Measurements from ENCODE around the gene PRLH.

The PRLH gene

DNA sequence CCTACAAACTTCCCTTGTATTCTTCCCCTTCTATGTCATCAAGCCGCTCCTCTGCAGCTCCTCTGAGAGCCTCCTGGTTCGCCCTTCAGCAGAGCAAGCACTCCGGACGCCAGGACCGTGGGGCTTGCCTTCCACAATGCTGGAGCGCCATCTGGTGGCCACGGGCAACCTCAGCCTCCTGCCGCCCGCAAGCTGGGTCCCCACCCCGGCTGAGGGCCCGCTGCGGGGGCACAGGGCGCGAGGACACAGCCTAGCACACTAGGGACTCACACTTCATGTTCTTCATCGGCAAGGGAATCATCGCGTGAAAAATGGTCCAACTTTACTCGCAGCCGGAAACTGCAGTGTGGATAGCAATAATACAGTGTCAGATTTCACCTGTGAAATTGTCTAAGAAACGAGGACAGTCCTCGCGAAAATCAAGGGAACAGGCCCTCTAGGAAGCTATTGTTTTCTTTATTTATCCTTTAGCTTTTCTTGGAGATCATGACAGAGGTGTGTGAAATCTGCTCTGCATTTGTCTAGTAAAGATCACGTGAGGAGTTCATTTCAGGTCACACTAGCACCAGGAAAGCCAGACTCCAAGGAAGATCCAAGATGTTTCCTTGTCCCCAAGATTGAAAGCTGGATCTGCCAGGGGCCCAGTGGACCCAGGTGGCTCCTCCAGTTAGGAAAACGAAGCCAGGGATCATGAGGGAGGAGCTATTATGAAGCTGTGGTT, 5.8 kb downstream of the PRLH start:
- no peaks in the 10 kb centered on the region for H3K4me1 ChIP-seq (ENCODE audit: control insufficient read depth, insufficient read depth, low read length)
- H3K27me3 ChIP-seq (ENCODE audit: control insufficient read depth, insufficient read depth, low read length) = no peaks in the 10 kb centered on the region
- no peak overlapping the region for H3K9ac ChIP-seq (ENCODE audit: low read length)
- H3K4me3 ChIP-seq (ENCODE audit: low read length) = peak overlapping the region; percentile 34
- no peak overlapping the region for H3K27ac ChIP-seq (ENCODE audit: low read depth, low read length)
- no peaks in the 10 kb centered on the region for H3K36me3 ChIP-seq (ENCODE audit: control insufficient read depth, insufficient read depth, low read length)

DNA sequence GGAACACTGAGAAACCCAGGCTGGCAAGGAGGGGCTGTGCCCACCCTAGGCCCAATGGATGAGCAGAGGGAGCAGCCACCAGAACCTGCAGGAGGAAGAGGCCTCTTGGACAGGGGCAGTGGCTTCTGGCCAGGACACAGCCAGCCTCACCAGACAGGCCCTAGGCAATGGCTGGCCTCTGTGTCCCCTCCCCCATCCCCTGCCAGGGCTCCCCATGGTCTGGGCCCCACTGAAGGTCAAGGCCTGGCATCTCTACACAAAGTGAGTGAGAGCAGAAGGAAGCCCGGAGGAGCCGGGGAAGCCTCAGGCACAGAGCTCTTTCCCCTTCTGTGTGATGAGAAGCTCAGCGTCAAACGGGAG, 6.3 kb downstream of the PRLH start:
- no peak overlapping the region for H3K9ac ChIP-seq (ENCODE audit: low read length)
- H3K4me1 ChIP-seq (ENCODE audit: control insufficient read depth, insufficient read depth, low read length) = no peaks in the 10 kb centered on the region
- no peak overlapping the region for H3K4me3 ChIP-seq (ENCODE audit: low read length)
- H3K27me3 ChIP-seq (ENCODE audit: control insufficient read depth, insufficient read depth, low read length) = no peaks in the 10 kb centered on the region
- no peaks in the 10 kb centered on the region for H3K36me3 ChIP-seq (ENCODE audit: control insufficient read depth, insufficient read depth, low read length)
- H3K27ac ChIP-seq (ENCODE audit: low read depth, low read length) = no peak overlapping the region

DNA sequence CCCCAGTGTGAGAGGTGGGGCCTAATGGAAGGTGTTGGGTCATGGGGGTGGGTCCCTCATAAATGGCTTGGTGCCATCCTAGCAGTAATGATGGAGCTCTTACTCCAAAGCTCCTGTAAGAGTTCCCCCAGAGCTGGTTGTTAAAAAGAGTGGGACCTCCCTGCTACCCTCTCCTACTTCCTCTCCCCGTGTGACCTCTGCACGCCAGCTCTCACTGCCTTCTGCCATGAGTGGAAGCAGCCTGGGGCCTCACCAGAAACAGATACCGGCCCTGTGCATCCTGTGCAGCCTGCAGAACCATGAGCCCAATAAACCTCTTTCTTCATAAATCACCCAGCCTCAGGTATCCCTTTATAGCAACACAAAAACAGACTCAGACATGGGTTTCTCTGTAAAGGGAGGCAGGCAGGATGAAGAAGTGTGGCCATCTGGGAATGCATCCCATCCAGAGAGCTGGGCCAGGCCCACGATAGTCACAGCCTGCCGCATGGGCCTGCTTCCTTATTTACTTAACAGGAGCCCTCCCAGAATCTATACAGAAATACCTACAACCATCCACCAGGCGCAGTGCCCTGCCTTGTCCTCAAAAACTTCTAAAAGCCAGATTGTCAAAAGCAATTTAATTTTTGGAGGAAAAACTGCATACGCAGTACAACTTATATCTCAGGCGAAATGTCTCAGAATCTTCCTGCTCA, 7.5 kb downstream of the PRLH start:
- Histone ChIP-seq H3K27ac (ENCODE audit: low read depth, low read length) (no peak overlapping the region), H3K9ac (ENCODE audit: low read length) (no peak overlapping the region)

DNA sequence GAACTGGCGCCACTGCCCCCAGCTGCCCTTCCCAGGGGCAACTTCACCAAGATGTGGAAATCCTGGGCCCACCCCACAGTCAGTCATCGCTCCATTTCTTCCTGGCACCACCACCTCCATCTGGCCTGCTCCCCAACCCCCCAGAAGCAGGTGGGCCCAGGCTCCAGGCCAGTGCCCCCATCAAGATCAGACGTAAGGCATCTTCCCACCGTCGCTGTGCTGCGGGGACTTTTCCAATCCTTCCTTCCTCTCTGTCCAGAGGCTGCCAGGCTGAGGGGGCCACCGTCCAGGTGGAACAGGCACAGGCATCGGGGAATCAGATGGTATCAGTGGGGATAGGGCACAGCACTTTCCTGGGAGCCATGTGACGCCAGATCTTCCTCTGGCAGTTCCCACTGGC, 8.1 kb downstream of the PRLH start:
- no peak overlapping the region for H3K4me3 ChIP-seq (ENCODE audit: low read length)
- H3K9ac ChIP-seq (ENCODE audit: low read length) = no peak overlapping the region
- no peak overlapping the region for H3K27ac ChIP-seq (ENCODE audit: low read depth, low read length)
- no peaks in the 10 kb centered on the region for H3K36me3 ChIP-seq (ENCODE audit: control insufficient read depth, insufficient read depth, low read length)
- no peaks in the 10 kb centered on the region for H3K4me1 ChIP-seq (ENCODE audit: control insufficient read depth, insufficient read depth, low read length)
- no peaks in the 10 kb centered on the region for H3K27me3 ChIP-seq (ENCODE audit: control insufficient read depth, insufficient read depth, low read length)

More for the DNA sequence above, 7.5 kb downstream of the PRLH start:
- Histone ChIP-seq H3K4me1 (ENCODE audit: control insufficient read depth, insufficient read depth, low read length) (no peaks in the 10 kb centered on the region), H3K27me3 (ENCODE audit: control insufficient read depth, insufficient read depth, low read length) (no peaks in the 10 kb centered on the region), H3K4me3 (ENCODE audit: low read length) (no peak overlapping the region), H3K36me3 (ENCODE audit: control insufficient read depth, insufficient read depth, low read length) (no peaks in the 10 kb centered on the region)

DNA sequence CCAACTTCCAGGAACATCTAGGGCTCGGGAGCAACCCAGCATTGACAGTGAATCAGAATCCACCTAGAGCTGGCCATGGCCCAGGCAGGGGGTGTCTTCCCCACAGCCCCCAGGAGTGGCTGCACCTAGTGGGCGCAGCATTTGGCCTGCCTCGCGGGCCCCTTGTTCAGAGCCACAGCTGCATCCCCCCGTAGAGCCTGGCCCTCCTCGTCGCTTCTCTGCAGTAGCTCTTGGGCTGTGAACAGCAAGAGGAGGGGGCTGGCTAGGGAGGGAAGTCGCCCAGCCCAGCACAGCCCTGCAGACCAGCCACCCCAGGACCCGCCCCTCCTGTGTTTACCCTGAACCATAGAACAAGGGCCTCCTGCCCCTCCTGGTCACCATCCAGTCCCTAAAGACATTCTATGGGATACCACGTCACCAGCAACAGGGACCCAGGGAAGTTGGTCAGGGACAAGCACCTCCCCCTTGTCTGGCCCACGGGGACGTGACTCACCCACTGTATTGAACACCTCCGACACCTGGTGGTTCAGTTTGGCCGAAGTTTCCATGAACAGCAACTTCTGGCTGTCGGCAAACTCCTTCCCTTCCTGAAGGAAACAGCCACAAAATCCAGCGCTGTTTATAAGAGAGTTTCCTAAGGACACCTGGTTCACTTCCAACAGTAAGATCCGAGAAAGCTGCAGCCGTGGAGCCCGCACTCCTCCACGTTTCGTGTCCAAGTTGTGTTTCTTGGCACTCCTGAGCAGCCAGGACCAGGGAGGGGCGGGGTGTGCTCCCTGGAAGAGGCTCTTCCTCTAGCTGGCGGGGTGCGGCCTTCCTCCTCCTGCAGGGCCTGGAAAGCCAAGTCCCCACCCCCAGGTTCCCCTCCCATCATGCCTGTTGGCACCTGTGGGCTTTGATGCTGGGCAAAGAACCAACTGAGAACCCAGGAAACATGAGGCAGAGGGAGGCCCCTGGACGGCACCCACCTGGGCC, 8.8 kb downstream of the PRLH start:
- Histone ChIP-seq H3K4me3 (ENCODE audit: low read length) (no peak overlapping the region), H3K9ac (ENCODE audit: low read length) (no peak overlapping the region), H3K36me3 (ENCODE audit: control insufficient read depth, insufficient read depth, low read length) (no peaks in the 10 kb centered on the region), H3K27me3 (ENCODE audit: control insufficient read depth, insufficient read depth, low read length) (no peaks in the 10 kb centered on the region), H3K4me1 (ENCODE audit: control insufficient read depth, insufficient read depth, low read length) (no peaks in the 10 kb centered on the region), H3K27ac (ENCODE audit: low read depth, low read length) (peak overlapping the region; percentile 20)

DNA sequence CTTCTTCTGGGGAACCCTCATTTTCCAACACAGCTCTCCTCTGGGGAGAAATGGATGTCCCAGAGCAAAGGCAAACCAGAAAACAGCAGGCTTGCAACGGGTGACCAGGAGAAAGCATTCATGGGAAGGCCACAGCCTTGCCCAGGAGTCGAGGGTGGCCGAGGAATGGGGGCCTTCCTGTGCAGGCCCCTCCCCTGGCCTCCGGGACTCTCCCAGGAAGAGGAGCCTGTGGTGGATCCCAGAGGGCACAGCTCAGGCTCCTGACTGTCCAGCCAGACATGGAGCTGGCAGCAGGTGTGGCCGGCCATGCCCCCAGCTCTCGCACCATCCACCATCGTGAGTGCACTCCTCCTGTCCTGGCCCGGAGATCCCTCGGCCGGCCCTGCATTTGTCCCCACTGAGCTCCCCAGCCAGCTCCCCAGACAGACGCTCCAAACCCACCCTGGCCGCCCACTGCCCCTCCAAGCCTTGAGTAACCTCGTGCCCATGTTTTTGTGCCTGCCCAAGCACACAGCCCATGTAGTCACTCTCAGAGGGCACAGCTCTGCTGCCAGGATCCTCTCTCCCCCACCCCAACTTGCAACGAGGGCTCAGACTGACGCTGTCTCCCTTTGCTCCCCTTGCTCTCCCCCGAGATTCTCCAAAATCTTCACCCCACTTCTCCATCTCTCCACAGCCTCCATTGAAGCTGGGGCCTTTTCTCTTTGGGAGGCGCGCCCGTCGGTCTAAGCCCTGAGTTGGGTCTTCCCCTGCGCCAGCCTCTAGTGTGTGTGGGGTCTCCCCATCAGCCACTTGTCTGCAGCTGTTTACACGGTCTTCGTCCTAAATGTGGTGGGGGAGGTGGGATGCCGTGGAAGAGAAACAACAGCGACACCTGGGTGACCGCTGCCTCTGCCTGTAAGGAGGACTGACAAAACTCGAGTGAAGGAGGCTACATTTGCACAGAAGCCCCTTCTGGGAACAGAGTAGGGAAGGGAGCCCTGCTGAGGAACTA, 9.8 kb downstream of the PRLH start:
- Histone ChIP-seq H3K27ac (ENCODE audit: low read depth, low read length) (no peak overlapping the region), H3K27me3 (ENCODE audit: control insufficient read depth, insufficient read depth, low read length) (no peaks in the 10 kb centered on the region), H3K36me3 (ENCODE audit: control insufficient read depth, insufficient read depth, low read length) (no peaks in the 10 kb centered on the region)

DNA sequence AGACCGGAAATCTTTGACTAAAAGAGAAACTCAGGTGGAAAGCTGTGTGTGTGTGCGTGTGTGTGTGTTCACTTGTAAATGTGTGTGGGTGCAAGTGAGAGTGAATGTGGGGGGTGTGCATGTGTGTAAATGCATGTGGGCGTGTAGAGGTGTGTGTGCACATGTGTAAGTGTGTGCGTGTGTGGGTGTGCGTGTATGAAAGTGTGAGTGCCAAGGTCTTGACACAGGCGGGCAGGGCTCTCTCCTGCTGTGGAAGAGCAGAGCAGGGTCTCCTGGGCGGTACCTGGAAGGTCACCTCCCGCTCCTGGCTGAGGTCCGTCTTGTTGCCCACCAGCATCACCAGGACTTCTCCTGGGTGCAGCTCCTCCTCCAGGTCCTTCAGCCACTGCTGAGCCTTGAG, 10.6 kb downstream of the PRLH start:
- Histone ChIP-seq H3K9ac (ENCODE audit: low read length) (no peak overlapping the region), H3K4me1 (ENCODE audit: control insufficient read depth, insufficient read depth, low read length) (peaks cover 4% of the 10 kb centered on the region), H3K27ac (ENCODE audit: low read depth, low read length) (no peak overlapping the region), H3K36me3 (ENCODE audit: control insufficient read depth, insufficient read depth, low read length) (no peaks in the 10 kb centered on the region), H3K4me3 (ENCODE audit: low read length) (no peak overlapping the region), H3K27me3 (ENCODE audit: control insufficient read depth, insufficient read depth, low read length) (no peaks in the 10 kb centered on the region)

More for the DNA sequence above, 9.8 kb downstream of the PRLH start:
- Histone ChIP-seq H3K4me3 (ENCODE audit: low read length) (no peak overlapping the region), H3K4me1 (ENCODE audit: control insufficient read depth, insufficient read depth, low read length) (no peaks in the 10 kb centered on the region), H3K9ac (ENCODE audit: low read length) (no peak overlapping the region)

DNA sequence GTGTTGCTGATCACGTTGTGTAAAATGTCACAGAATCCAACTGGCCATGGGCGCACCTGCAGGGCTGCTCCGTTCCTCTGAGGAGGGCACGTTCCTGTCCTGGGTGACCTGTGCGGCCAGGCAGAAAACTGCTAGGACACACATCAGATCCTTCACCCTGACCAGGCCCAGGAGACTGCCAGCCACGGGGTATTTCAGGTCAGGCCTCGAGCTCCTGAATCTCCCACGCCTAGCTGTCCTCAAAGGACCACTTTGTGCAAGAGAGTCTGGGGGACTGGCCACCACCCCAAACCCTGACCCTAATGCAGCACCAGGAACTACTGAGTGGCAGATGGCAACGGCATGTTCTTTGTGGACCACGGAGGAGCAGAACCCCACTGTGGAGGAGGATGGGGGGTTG, 11.1 kb downstream of the PRLH start:
- no peak overlapping the region for H3K27ac ChIP-seq (ENCODE audit: low read depth, low read length)
- no peak overlapping the region for H3K4me3 ChIP-seq (ENCODE audit: low read length)
- no peak overlapping the region for H3K9ac ChIP-seq (ENCODE audit: low read length)
- no peaks in the 10 kb centered on the region for H3K36me3 ChIP-seq (ENCODE audit: control insufficient read depth, insufficient read depth, low read length)
- H3K4me1 ChIP-seq (ENCODE audit: control insufficient read depth, insufficient read depth, low read length) = peaks cover 9% of the 10 kb centered on the region
- H3K27me3 ChIP-seq (ENCODE audit: control insufficient read depth, insufficient read depth, low read length) = no peaks in the 10 kb centered on the region

DNA sequence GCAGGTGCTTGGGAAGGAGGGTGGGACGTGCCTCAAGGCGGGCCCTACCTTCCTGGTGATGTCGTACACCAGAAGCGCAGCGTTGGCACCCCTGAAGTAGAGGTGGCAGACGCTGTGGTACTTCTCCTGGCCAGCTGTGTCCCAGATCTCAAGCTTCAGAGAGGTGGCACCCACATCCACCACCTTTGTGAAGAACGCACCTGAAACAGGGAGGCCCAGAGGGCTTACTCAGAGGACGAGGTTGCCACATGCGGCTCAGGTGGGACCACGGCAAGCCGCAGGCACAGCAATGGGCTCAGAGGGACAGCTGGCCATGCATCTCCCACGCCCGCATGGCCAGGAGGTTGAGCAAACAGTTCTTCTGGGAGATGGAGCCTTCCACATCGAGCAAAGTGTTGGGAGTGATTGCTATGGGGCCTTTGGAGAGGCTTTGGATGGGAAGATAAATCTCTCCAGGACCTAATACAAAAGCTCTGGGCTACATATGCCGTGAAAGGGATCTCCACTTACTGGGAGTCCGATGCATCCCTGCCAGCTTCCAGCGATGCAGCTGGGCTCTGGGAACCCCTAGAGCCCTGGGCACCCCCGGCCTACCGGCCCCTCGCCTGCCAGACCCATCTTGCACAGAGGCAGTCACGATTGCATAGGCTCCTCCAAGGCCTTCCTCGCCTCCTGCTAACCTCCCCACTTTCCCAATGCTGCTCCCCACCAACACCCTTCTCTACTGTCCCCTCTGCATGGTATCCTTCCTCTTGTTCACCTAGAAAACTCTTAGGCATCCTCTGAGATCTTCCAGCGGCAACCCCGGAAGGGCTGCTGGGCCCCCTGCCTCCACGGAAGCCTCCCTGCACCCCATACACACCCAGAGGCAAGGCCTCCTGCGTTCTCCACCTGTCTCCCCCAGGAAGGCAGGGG, 11.8 kb downstream of the PRLH start:
- H3K9ac ChIP-seq (ENCODE audit: low read length) = no peak overlapping the region
- no peaks in the 10 kb centered on the region for H3K36me3 ChIP-seq (ENCODE audit: control insufficient read depth, insufficient read depth, low read length)
- H3K4me1 ChIP-seq (ENCODE audit: control insufficient read depth, insufficient read depth, low read length) = peaks cover 10% of the 10 kb centered on the region
- no peaks in the 10 kb centered on the region for H3K27me3 ChIP-seq (ENCODE audit: control insufficient read depth, insufficient read depth, low read length)
- no peak overlapping the region for H3K4me3 ChIP-seq (ENCODE audit: low read length)
- H3K27ac ChIP-seq (ENCODE audit: low read depth, low read length) = no peak overlapping the region

DNA sequence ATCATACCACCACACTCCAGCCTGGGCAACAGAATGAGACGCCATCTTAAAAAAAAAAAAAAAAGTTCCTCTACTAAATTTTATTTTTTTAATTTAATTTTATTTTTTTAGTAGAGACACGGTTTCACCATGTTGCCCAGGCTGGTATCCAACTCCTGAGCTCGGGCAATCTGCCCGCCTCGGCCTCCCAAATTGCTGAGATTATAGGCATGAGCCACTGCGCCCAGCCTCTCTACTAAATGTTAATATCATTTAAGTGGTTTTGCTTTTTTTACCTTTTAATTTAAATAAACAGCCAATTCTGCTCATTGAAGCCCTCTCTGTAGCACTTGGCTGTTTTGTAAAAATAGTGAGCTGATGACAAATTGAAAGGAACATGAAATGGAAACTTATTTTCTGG, 15.0 kb downstream of the PRLH start:
- H3K27ac ChIP-seq (ENCODE audit: low read depth, low read length) = peak overlapping the region; percentile 33
- H3K9ac ChIP-seq (ENCODE audit: low read length) = no peak overlapping the region
- H3K4me3 ChIP-seq (ENCODE audit: low read length) = no peak overlapping the region
- no peaks in the 10 kb centered on the region for H3K27me3 ChIP-seq (ENCODE audit: control insufficient read depth, insufficient read depth, low read length)
- peaks cover 10% of the 10 kb centered on the region for H3K4me1 ChIP-seq (ENCODE audit: control insufficient read depth, insufficient read depth, low read length)
- no peaks in the 10 kb centered on the region for H3K36me3 ChIP-seq (ENCODE audit: control insufficient read depth, insufficient read depth, low read length)
